Body of pancreas (tissue), 4 donors: ENCODE measurements around the gene PGAP3. TPM values are rescaled to one million over a fixed set of nuclear protein-coding genes. Genes with fewer than 3 reads are reported as not detected.

ENCODE experiments used
- ATAC-seq: fragments of 150-250 bp; one replicate; pipeline ENCODE4 v1.9.1; 2016
- DNase-seq, 4 donors: peaks; one replicate each; pipeline ENCODE4 v3.0.0-alpha.2; 2019
- H3K27ac ChIP-seq, 4 donors: fragments of 200-600 bp; sonication (generic); 1 replicate in 3 of 4; 2 replicates in 1 of 4; pipeline versions ENCODE4 v1.5.1 to v1.6.1; 2016 to 2019; ENCODE audit warnings: mild to moderate bottlenecking in 1 of 4, mixed read lengths in 1 of 4, moderate library complexity in 1 of 4
- H3K27me3 ChIP-seq, 2 donors: fragments of 200-600 bp; sonication (generic); one replicate each; pipeline ENCODE4 v1.6.0; 2016; ENCODE audit warnings: mild to moderate bottlenecking in 1 of 2
- H3K36me3 ChIP-seq, 2 donors: fragments of 200-600 bp; sonication (generic); replicated peaks in 1 of 2; 2 replicates each; pipeline ENCODE4 v1.5.1; 2016; ENCODE audit warnings: low read depth in 2 of 2; ENCODE audit not compliant: insufficient read depth in 1 of 2
- H3K4me1 ChIP-seq: fragments of 200-600 bp; sonication (generic); one replicate; pipeline ENCODE4 v1.6.0; 2016
- H3K4me3 ChIP-seq, 2 donors: fragments of 200-600 bp; sonication (generic); 1 replicate in 1 of 2; 2 replicates in 1 of 2; pipeline ENCODE4 v1.5.1; 2016 to 2019
- H3K9me3 ChIP-seq, 3 donors: fragments of 200-600 bp; sonication (generic); 1 replicate in 2 of 3; 2 replicates in 1 of 3; pipeline ENCODE4 v1.5.1; 2016
- POLR2A ChIP-seq, 3 donors: fragments of 450-650 bp; IDR thresholded peaks; one replicate each; pipeline ENCODE4 v1.6.1; 2016; ENCODE audit warnings: antibody characterized with exemption in 3 of 3, mild to moderate bottlenecking in 2 of 3
- WGBS, 2 donors: methylation state at CpG; one replicate each; pipeline ENCODE4 v1.1.5; 2017; 5-methylcytosine and 5-hydroxymethylcytosine counted together
- intact Hi-C: fragments of 100-400 bp; cut with DNase I; formaldehyde crosslinking; loops from one replicate; pipeline ENCODE4 v1.15.1; 2023
- total RNA-seq, 2 donors: library from RNA; depleted of rRNA; stranded (reverse); fragments of >200 nt; gene quantifications; one replicate each; pipeline ENCODE4 v1.1.0, GENCODE V29; 2016
- TF ChIP-seq, protein P1 (sequence below), 7 experiments: fragments of 450-650 bp in 4 of 7; fragments of 200-600 bp in 3 of 7; sonication (generic) in 3 of 7; IDR thresholded peaks; one replicate each; pipeline ENCODE4 v1.5.1; 2016 to 2019; ENCODE audit warnings: antibody characterized with exemption in 7 of 7

The PGAP3 gene
- total RNA-seq, 2 donors from 2014 or later = 13.8 to 33.2 TPM

DNA sequence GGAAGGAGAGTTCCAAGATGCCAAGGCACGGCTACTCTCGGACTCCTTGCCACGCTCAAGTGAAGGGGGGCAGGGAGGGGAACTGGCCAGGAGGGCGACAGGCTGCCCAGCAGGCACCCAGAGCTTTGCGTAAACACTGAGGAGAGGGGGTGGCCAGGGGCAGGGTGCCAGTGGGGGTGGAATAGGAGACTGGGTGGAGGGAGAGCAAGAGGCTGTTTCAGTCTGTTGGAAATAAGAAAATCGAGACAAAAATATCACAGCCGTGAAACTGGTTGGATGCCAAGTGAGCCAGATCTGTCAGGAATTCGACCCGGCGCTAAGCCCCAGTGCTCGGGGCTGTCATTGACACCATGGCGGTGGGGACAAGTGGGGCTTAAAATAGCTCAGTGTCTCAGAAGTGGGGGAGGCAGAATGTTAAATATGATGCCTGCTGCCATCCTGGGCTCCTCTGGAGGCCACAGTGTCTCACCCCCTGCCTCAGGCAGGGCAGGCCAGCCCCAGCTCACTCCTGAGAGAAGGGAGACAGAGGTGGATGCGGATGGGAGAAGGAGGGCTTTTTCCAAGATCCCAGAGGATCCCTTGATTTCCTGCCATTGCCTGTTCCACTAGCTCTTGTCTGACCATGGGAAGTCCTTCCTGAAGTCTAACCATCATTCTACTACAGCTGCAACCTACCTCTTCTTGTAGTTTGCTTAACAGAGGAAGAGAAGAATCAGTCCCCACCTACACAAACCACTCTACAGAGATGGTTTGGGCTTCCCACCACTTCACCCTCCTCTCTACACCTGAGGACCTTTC lies 10.1 kb downstream of the PGAP3 start:
- DNase-seq (peak in 1 of 4 donors; percentile 14), ATAC-seq (no peak)
- WGBS, 2 donors = 62 to 70% methylated on average over 13 of the region's 13 CpGs
- Histone ChIP-seq H3K9me3 (no peaks in the 10 kb centered on the region), H3K27me3 (no peaks in the 10 kb centered on the region), H3K36me3 (no peaks in the 10 kb centered on the region), H3K27ac (no peak overlapping the region), H3K4me3 (no peak overlapping the region), H3K4me1 (peaks cover 24% of the 10 kb centered on the region)
- intact Hi-C loops = no loop called here
- TF ChIP-seq, protein P1, sequence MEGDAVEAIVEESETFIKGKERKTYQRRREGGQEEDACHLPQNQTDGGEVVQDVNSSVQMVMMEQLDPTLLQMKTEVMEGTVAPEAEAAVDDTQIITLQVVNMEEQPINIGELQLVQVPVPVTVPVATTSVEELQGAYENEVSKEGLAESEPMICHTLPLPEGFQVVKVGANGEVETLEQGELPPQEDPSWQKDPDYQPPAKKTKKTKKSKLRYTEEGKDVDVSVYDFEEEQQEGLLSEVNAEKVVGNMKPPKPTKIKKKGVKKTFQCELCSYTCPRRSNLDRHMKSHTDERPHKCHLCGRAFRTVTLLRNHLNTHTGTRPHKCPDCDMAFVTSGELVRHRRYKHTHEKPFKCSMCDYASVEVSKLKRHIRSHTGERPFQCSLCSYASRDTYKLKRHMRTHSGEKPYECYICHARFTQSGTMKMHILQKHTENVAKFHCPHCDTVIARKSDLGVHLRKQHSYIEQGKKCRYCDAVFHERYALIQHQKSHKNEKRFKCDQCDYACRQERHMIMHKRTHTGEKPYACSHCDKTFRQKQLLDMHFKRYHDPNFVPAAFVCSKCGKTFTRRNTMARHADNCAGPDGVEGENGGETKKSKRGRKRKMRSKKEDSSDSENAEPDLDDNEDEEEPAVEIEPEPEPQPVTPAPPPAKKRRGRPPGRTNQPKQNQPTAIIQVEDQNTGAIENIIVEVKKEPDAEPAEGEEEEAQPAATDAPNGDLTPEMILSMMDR (IDR thresholded peaks at IDR 0.05) = no peak
- no peak for TF ChIP-seq POLR2A (IDR thresholded peaks at IDR 0.05)

DNA sequence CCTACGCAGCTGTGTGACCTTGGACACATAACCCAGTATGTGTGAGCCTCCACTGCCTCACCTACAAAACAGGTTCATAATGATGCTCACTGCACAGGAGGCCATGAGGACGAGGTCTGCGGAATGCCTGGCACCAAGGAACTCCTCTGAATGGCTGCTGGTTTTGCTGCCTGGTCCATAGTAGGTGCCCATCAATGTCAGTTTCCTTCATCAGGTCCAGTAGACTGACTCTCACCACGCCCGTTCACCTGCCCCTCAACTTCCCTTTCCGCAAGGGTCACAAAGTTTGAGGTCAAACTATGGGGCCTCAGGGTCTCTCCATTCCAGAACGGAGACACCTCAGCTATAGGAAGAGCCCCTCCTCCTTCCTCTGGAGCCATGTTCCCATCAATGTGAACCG lies 10.8 kb downstream of the PGAP3 start:
- Histone ChIP-seq H3K27me3 (no peaks in the 10 kb centered on the region), H3K4me1 (peaks cover 27% of the 10 kb centered on the region), H3K36me3 (no peaks in the 10 kb centered on the region), H3K4me3 (no peak overlapping the region), H3K27ac (no peak overlapping the region), H3K9me3 (no peaks in the 10 kb centered on the region)
- no peak for ATAC-seq
- TF ChIP-seq, protein P1 (IDR thresholded peaks at IDR 0.05) = no peak
- TF ChIP-seq POLR2A (IDR thresholded peaks at IDR 0.05) = no peak
- intact Hi-C loops = no loop called here
- DNase-seq = no peak
- 67 to 93% methylated on average over 5 to 8 of the region's 8 CpGs for WGBS, 2 donors

DNA sequence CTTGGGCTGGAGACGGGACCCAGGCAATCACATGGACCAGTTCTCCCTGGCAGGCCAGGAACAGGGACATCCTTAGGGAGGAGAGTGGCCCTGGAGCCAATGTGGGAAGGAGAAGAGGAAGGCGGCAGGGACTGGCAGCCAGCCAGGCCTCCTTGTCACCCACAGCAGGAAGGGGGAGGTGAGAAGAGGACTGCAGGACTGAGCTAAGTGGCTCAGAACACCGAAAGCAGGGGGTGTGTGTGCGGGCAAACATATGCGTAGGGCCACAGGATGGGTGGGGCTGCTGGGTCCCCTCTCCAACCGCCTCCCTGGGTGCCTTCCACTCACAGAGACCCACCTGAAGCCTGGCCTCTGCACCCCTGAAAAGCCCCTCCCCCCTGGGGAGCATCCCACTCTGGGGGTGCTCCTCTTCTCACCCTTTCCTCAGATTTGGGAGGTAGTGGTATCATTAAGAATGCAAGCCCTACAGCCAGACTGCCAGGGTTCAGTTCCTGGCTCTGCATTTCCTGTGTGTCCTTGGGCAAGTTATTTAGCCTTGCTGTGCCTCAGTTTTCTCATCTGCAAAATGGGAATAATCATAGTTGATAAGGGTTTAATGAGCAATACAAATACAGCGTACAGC lies 11.5 kb downstream of the PGAP3 start:
- Histone ChIP-seq H3K36me3 (no peaks in the 10 kb centered on the region), H3K4me3 (no peak overlapping the region), H3K9me3 (no peaks in the 10 kb centered on the region), H3K27ac (peak overlapping the region in 3 of 4 donors; percentile 65 to 78 (median 76)), H3K27me3 (no peaks in the 10 kb centered on the region), H3K4me1 (peaks cover 35% of the 10 kb centered on the region)
- ATAC-seq (peak; percentile 17), DNase-seq (peak; percentile 46 to 69 (median 60))
- TF ChIP-seq POLR2A (IDR thresholded peaks at IDR 0.05) = no peak
- TF ChIP-seq, protein P1 (IDR thresholded peaks at IDR 0.05) = no peak
- intact Hi-C loops = no loop called here
- 57 to 61% methylated on average over 7 of the region's 7 CpGs for WGBS, 2 donors

DNA sequence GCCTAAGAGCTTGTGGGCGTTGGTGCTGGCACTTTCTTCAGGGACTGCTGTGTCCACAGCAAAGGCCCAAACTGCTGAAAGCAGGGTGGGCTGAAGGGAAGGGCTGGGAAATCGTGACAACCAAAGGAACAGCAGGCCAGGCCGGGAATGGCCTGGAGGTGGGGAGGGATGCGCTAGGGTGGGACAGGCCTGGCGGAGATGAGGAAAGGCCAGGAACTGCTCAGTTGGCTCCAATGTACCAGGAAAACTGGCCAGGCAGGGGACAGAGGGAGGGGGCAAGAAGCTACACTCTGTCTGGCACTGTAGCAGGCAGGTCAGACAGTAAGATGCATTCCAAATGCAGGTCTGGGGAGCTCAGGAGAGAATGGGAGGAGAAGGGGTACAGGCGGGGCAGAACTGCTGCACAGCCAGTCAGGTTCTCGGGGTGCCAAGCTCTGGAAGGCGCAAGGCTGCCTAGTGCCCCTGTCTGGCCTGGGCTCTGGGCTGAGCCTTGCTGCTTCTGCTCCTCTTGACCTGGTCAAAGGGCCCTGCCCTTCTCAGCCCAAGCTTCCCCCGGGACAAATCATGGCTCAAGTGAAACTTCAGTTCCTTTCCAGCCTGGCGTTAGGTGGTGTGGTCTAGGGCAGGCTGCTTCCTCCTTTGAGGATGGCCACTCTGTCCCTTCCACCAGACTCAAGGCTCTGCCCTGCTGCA lies 12.3 kb downstream of the PGAP3 start:
- ATAC-seq (no peak), DNase-seq (no peak)
- TF ChIP-seq POLR2A (IDR thresholded peaks at IDR 0.05) = no peak
- TF ChIP-seq, protein P1 (IDR thresholded peaks at IDR 0.05) = no peak
- Histone ChIP-seq H3K27ac (peak overlapping the region in 3 of 4 donors; percentile 65 to 78 (median 76)), H3K4me1 (peaks cover 37% of the 10 kb centered on the region), H3K36me3 (no peaks in the 10 kb centered on the region), H3K4me3 (no peak overlapping the region), H3K9me3 (no peaks in the 10 kb centered on the region), H3K27me3 (no peaks in the 10 kb centered on the region)
- intact Hi-C loops = no loop called here
- WGBS, 2 donors = 68 to 78% methylated on average over 9 to 10 of the region's 10 CpGs
